Endothelial cell of umbilical vein (primary cell): ENCODE results near the gene SPRYD7. TPM values are rescaled to one million over a fixed set of nuclear protein-coding genes. Genes with fewer than 3 reads are reported as not detected.
"Not testable (repeated sequence)": the region's sequence is repeated elsewhere in the genome, so short reads cannot be mapped to it uniquely, and the experiment has no call there.

Source experiments
- BruUV-seq: library from RNA; stranded (reverse); fragments of 400-500 nt; replicated peaks from 2 replicates; lab custom pipeline; 2021; lab: Mats Ljungman, UMichigan
- CTCF ChIA-PET: fragments of 300-600, 350-600 bp; sonication (Branson Sonifier 250); formaldehyde crosslinking; loops from one replicate; lab custom pipeline; 2021; ENCODE audit warnings: antibody characterized with exemption, inconsistent platforms; lab: Charles Lee
- POLR2A ChIA-PET: fragments of 300-600, 350-600 bp; sonication (Branson Sonifier 250); formaldehyde crosslinking; loops from one replicate; lab custom pipeline; 2021; ENCODE audit warnings: antibody characterized with exemption, inconsistent platforms; lab: Charles Lee
- DNase-seq: peaks from one replicate; pipeline ENCODE4 v3.0.0-alpha.2; 2011; ENCODE audit warnings: low read depth, low spot score
- FAIRE-seq: peaks from 2 replicates; lab custom pipeline; 2011; peaks lifted over from hg19 to GRCh38; lab: Jason Lieb, UNC
- H2AFZ ChIP-seq: 2 replicates; pipeline ENCODE4 v1.6.0; 2012; ENCODE audit warnings: low read depth, low read length, control low read depth, inconsistent platforms
- H3K27ac ChIP-seq: 2 replicates; pipeline ENCODE4 v1.5.1; 2011; ENCODE audit warnings: low read depth, mild to moderate bottlenecking, control low read depth, low read length, moderate library complexity; ENCODE audit not compliant: insufficient read depth
- H3K27me3 ChIP-seq, 2 experiments: 2 replicates each; pipeline versions ENCODE4 v1.6.0 to v1.6.1; 2011; ENCODE audit warnings: low read length in 2 of 2, mixed read lengths in 1 of 2; ENCODE audit not compliant: control insufficient read depth in 2 of 2, insufficient read depth in 2 of 2
- H3K36me3 ChIP-seq, 2 experiments: 2 replicates in 1 of 2; 3 replicates in 1 of 2; pipeline ENCODE4 v1.5.1; 2011; ENCODE audit warnings: low read length in 2 of 2, mild to moderate bottlenecking in 1 of 2, moderate library complexity in 1 of 2; ENCODE audit not compliant: control insufficient read depth in 2 of 2, insufficient read depth in 2 of 2; ENCODE audit errors: extremely low read depth in 1 of 2
- H3K4me1 ChIP-seq: 3 replicates; pipeline ENCODE4 v1.5.1; 2011; ENCODE audit warnings: mild to moderate bottlenecking, low read length; ENCODE audit not compliant: control insufficient read depth, insufficient read depth; ENCODE audit errors: extremely low read depth
- H3K4me2 ChIP-seq: 2 replicates; pipeline ENCODE4 v1.6.1; 2011; ENCODE audit warnings: low read length, control low read depth, mixed read lengths; ENCODE audit not compliant: insufficient read depth
- H3K4me3 ChIP-seq, 3 experiments: fragments of 200-600 bp in 1 of 3; sonication (generic), shearing (Covaris generic) in 1 of 3; replicated peaks in 1 of 3; 2 replicates each; pipeline ENCODE4 v1.5.1; 2011 to 2016; ENCODE audit warnings: control low read depth in 3 of 3, low read length in 3 of 3, mild to moderate bottlenecking in 2 of 3, inconsistent platforms in 1 of 3, low read depth in 1 of 3, moderate library complexity in 1 of 3; ENCODE audit not compliant: insufficient read depth in 1 of 3
- H3K79me2 ChIP-seq: 2 replicates; pipeline ENCODE4 v1.6.0; 2012; ENCODE audit warnings: low read length, inconsistent platforms; ENCODE audit not compliant: control insufficient read depth, insufficient read depth
- H3K9ac ChIP-seq: replicated peaks from 2 replicates; pipeline ENCODE3; 2011; ENCODE audit warnings: low read length, control low read depth; ENCODE audit not compliant: insufficient read depth; ENCODE audit errors: extremely low read depth
- H3K9me1 ChIP-seq: replicated peaks from 3 replicates; pipeline ENCODE4 v1.6.0; 2011; ENCODE audit warnings: mild to moderate bottlenecking, low read length; ENCODE audit not compliant: control insufficient read depth, insufficient read depth; ENCODE audit errors: extremely low read depth
- H3K9me3 ChIP-seq: replicated peaks from 2 replicates; pipeline ENCODE4 v1.5.1; 2012; ENCODE audit warnings: low read length, inconsistent platforms; ENCODE audit not compliant: control insufficient read depth, insufficient read depth
- H4K20me1 ChIP-seq: replicated peaks from 2 replicates; pipeline ENCODE3; 2011; ENCODE audit warnings: mild to moderate bottlenecking, low read length; ENCODE audit not compliant: control insufficient read depth, insufficient read depth; ENCODE audit errors: extremely low read depth
- EZH2 ChIP-seq: IDR thresholded peaks from 2 replicates; pipeline ENCODE4 v1.6.1; 2012; ENCODE audit warnings: borderline replicate concordance, low read depth, mild to moderate bottlenecking, moderate library complexity, low read length, inconsistent platforms; ENCODE audit not compliant: severe bottlenecking
- FOS ChIP-seq: IDR thresholded peaks from 2 replicates; pipeline ENCODE4 v1.6.1; 2011; ENCODE audit warnings: mild to moderate bottlenecking, low read length, moderate library complexity, borderline replicate concordance; ENCODE audit not compliant: insufficient read depth
- GATA2 ChIP-seq: IDR thresholded peaks from 2 replicates; pipeline ENCODE4 v1.7.0; 2011; ENCODE audit warnings: low read depth, mild to moderate bottlenecking, moderate library complexity, mixed read lengths, low read length; ENCODE audit not compliant: insufficient read length, insufficient read depth
- JUN ChIP-seq: IDR thresholded peaks from 2 replicates; pipeline ENCODE4 v1.6.1; 2011; ENCODE audit warnings: borderline replicate concordance, low read depth; ENCODE audit not compliant: insufficient read length, insufficient read depth
- MYC ChIP-seq: IDR thresholded peaks from one replicate; pipeline ENCODE4 v1.6.1; 2011; ENCODE audit warnings: mild to moderate bottlenecking, low read depth, low read length
- POLR2A ChIP-seq: IDR thresholded peaks from 2 replicates; pipeline ENCODE4 v1.6.1; 2012; ENCODE audit warnings: low read depth, mild to moderate bottlenecking, control low read depth, low read length
- POLR2AphosphoS5 ChIP-seq: IDR thresholded peaks from 2 replicates; pipeline ENCODE4 v1.6.1; 2012; ENCODE audit warnings: low read depth, mild to moderate bottlenecking, control low read depth, low read length, moderate library complexity; ENCODE audit not compliant: insufficient read depth
- dilution Hi-C: fragments of 300-500 bp; cut with MboI; formaldehyde crosslinking; loops from one replicate; pipeline ENCODE4 v1.15.0; 2019; ENCODE audit warnings: low sequenced_read_pairs; ENCODE audit not compliant: extremely low pct_ligation_motif_present
- intact Hi-C: fragments of 100-400 bp; cut with micrococcal nuclease; formaldehyde crosslinking; loops from one replicate; pipeline ENCODE4 v1.10.0; 2022
- polyA plus RNA-seq, 4 experiments: library from polyadenylated mRNA; depleted of rRNA in 3 of 4; stranded (reverse) in 3 of 4; unstranded in 1 of 4; fragments of >200 nt; gene quantifications; 2 replicates each; pipeline versions ENCODE4 v1.2.1 to v1.2.3, GENCODE V29; 2011 to 2012; ENCODE audit warnings: missing spikeins in 1 of 4
- total RNA-seq: library from RNA; stranded (reverse); gene quantifications from 2 replicates; pipeline ENCODE4 v1.2.3, GENCODE V29; 2021
- TF ChIP-seq, protein P1 (sequence below), 2 donors: IDR thresholded peaks; 1 replicate in 1 of 2; 2 replicates in 1 of 2; pipeline ENCODE4 v1.5.1; 2011; ENCODE audit warnings: low read length in 2 of 2, mild to moderate bottlenecking in 2 of 2, moderate library complexity in 2 of 2, control low read depth in 1 of 2, inconsistent platforms in 1 of 2, low read depth in 1 of 2; ENCODE audit not compliant: insufficient read depth in 1 of 2; ENCODE audit errors: extremely low read depth in 1 of 2
- TF ChIP-seq, protein P2 (sequence below): IDR thresholded peaks from 2 replicates; pipeline ENCODE4 v1.6.1; 2011; ENCODE audit not compliant: insufficient read depth, insufficient read length

SPRYD7 gene
- total and polyA plus RNA-seq, 2 donors (not counting 3 experiments of a cell fraction or from before 2014, with no cell fraction given) = 2.9 to 7.5 TPM

DNA sequence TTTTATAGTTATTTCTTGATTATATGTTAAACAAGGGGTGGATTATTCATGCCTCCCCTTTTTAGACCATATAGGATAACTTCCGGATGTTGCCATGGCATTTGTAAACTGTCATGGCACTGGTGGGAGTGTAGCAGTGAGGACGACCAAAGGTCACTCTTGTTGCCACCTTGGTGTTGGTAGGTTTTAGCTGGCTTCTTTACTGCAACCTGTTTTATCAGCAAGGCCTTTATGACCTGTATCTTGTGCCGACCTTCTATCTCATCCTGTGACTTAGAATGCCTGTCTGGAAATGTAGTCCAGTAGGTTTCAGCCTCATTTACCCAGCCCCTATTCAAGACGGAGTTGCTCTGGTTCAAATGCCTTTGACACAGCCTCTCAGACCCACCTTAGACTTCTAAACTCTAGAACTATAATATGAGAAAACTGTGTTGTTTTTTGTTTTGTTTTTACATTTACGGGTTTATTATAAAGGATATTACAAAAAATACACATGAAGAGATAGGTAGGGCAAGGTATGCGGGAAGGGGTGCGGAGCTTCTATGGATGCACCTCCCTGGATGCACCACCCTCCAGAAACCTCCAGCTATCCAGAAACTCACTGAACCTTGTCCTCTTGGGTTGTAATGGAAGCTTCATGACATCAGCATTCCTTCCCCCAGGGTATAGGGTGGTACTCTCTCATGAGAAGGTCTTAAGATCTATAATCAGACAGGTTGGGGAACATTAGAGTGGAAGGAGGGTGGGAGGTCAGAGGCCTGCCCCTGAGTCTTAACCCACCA lies 15.8 kb upstream of the SPRYD7 start:
- Histone ChIP-seq H2AFZ (no peak overlapping the region), H4K20me1 (no peaks in the 10 kb centered on the region), H3K9me1 (no peaks in the 10 kb centered on the region), H3K9me3 (no peaks in the 10 kb centered on the region), H3K9ac (no peak overlapping the region), H3K36me3 (no peaks in the 10 kb centered on the region), H3K4me3 (no peak overlapping the region), H3K27me3 (peaks cover 0 to 2% of the 10 kb centered on the region in 2 experiments), H3K4me2 (no peak overlapping the region), H3K79me2 (no peaks in the 10 kb centered on the region), H3K27ac (no peak overlapping the region), H3K4me1 (no peaks in the 10 kb centered on the region)
- BruUV-seq = no TSS peak
- FAIRE-seq (no peak), DNase-seq (no peak)
- intact Hi-C loops (no loop called here), dilution Hi-C loops (no loop called here)
- ChIA-PET POLR2A (no interaction called here), CTCF (interaction anchor here (1.1 kb wide), 1 partner anchor 12 kb away, joined by 3 read pairs; no protein-coding TSS in a partner anchor)
- TF ChIP-seq, protein P1, sequence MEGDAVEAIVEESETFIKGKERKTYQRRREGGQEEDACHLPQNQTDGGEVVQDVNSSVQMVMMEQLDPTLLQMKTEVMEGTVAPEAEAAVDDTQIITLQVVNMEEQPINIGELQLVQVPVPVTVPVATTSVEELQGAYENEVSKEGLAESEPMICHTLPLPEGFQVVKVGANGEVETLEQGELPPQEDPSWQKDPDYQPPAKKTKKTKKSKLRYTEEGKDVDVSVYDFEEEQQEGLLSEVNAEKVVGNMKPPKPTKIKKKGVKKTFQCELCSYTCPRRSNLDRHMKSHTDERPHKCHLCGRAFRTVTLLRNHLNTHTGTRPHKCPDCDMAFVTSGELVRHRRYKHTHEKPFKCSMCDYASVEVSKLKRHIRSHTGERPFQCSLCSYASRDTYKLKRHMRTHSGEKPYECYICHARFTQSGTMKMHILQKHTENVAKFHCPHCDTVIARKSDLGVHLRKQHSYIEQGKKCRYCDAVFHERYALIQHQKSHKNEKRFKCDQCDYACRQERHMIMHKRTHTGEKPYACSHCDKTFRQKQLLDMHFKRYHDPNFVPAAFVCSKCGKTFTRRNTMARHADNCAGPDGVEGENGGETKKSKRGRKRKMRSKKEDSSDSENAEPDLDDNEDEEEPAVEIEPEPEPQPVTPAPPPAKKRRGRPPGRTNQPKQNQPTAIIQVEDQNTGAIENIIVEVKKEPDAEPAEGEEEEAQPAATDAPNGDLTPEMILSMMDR (IDR thresholded peaks at IDR 0.05; ENCODE audit: extremely low read depth in 1 of 2, insufficient read depth in 1 of 2, low read depth in 1 of 2, low read length in 2 of 2) = no peak
- TF ChIP-seq GATA2 (no peak), POLR2A (no peak), FOS (no peak), MYC (no peak), JUN (no peak), EZH2 (no peak), POLR2AphosphoS5 (no peak)
- TF ChIP-seq, protein P2, sequence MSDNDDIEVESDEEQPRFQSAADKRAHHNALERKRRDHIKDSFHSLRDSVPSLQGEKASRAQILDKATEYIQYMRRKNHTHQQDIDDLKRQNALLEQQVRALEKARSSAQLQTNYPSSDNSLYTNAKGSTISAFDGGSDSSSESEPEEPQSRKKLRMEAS = no peak

DNA sequence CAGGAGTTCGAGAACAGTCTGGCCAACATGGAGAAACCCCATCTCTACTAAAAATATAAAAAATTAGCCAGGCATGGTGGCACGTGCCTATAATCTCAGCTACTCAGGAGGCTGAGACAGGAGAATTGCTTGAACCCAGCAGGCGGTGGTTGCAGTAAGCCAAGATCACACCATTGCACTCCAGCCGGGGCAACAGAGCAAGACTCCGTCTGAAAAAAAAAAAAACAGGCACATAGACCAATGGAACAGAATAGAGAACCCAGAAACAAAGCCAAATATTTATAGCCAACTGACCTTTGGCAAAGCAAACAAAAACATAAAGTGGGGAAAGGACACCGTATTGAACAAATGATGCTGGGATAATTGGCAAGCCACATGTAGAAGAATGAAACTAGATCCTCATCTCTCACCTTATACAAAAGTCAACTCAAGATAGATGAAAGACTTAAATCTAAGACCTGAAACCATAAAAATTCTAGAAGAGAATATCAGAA lies 12.7 kb upstream of the SPRYD7 start:
- CTCF ChIA-PET, H3K9me3 ChIP-seq, intact Hi-C loops: not testable (repeated sequence)

More for the DNA sequence above, 12.7 kb upstream of the SPRYD7 start:
- H3K27ac ChIP-seq, H3K27me3 ChIP-seq, H3K9ac ChIP-seq, H3K4me2 ChIP-seq, H4K20me1 ChIP-seq, DNase-seq, H3K36me3 ChIP-seq, H3K4me1 ChIP-seq, H3K79me2 ChIP-seq, dilution Hi-C loops, H3K4me3 ChIP-seq, H2AFZ ChIP-seq, POLR2A ChIA-PET, BruUV-seq, FAIRE-seq, H3K9me1 ChIP-seq: not testable (repeated sequence)
